HCT116 (cell line): Measurements from ENCODE around the gene NDUFB3.

Source experiments
- CEBPB ChIP-seq: IDR thresholded peaks from 2 replicates; pipeline ENCODE4 v1.6.1; 2012; ENCODE audit warnings: low read depth
- EGR1 ChIP-seq: IDR thresholded peaks from 2 replicates; pipeline ENCODE4 v1.6.1; 2012; ENCODE audit warnings: low read depth
- EZH2 ChIP-seq: fragments of 200-600 bp; sonication (generic); IDR thresholded peaks from 2 replicates; pipeline ENCODE4 v1.6.1; 2017; ENCODE audit warnings: antibody characterized with exemption, mixed run types
- POLR2A ChIP-seq: IDR thresholded peaks from 2 replicates; pipeline ENCODE4 v1.7.0; 2011; ENCODE audit warnings: borderline replicate concordance; ENCODE audit not compliant: insufficient read depth, insufficient read length; ENCODE audit errors: extremely low read depth
- POLR2AphosphoS5 ChIP-seq: IDR thresholded peaks from 2 replicates; pipeline ENCODE4 v1.6.1; 2011; ENCODE audit warnings: mild to moderate bottlenecking, low read depth, low read length, moderate library complexity
- SP1 ChIP-seq: IDR thresholded peaks from 2 replicates; pipeline ENCODE4 v1.6.1; 2012; ENCODE audit warnings: low read depth
- YY1 ChIP-seq: IDR thresholded peaks from 2 replicates; pipeline ENCODE4 v1.6.1; 2011; ENCODE audit warnings: low read length, low read depth, moderate library complexity, mild to moderate bottlenecking; ENCODE audit not compliant: insufficient replicate concordance; ENCODE audit errors: extremely low read depth
- TF ChIP-seq, protein P1 (sequence below), 3 experiments: fragments of 200-600 bp in 1 of 3; sonication (generic) in 1 of 3; IDR thresholded peaks in 2 of 3; conservative IDR thresholded peaks in 1 of 3; 2 replicates each; pipeline ENCODE4 v1.5.1; 2012 to 2017; ENCODE audit warnings: low read depth in 2 of 3, low read length in 2 of 3, antibody characterized with exemption in 1 of 3, borderline replicate concordance in 1 of 3, control low read depth in 1 of 3, mild to moderate bottlenecking in 1 of 3, mixed read lengths in 1 of 3, mixed run types in 1 of 3, moderate library complexity in 1 of 3; ENCODE audit not compliant: insufficient read depth in 1 of 3
- TF ChIP-seq, protein P2 (sequence below): IDR thresholded peaks from 2 replicates; pipeline ENCODE4 v1.6.1; 2011; ENCODE audit warnings: mild to moderate bottlenecking, low read length, moderate library complexity; ENCODE audit not compliant: insufficient replicate concordance; ENCODE audit errors: extremely low read depth
- TF ChIP-seq, protein P3 (sequence below): IDR thresholded peaks from 2 replicates; pipeline ENCODE4 v1.6.1; 2012; ENCODE audit warnings: low read depth
- TF ChIP-seq, protein P4 (sequence below): IDR thresholded peaks from 2 replicates; pipeline ENCODE4 v1.6.1; 2012

DNA sequence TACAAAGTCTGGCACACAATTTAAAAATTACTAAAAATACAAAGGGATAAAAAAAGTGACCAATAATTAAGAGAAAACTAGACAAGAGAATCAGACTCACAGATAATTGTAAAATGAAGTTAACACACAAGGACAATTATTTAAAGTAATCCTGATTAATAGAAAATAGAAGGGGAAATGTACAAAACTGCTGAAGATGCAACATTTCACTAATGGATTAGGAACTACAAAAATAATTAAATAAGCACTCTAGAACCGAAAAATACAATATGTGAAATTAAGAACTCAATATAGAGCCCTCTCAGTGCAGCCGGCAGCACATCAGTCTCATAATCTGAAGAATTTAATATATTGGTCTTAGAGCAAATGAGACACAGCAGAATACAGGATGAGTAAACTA is 24.9 kb upstream of the NDUFB3 start:
- TF ChIP-seq, protein P1, sequence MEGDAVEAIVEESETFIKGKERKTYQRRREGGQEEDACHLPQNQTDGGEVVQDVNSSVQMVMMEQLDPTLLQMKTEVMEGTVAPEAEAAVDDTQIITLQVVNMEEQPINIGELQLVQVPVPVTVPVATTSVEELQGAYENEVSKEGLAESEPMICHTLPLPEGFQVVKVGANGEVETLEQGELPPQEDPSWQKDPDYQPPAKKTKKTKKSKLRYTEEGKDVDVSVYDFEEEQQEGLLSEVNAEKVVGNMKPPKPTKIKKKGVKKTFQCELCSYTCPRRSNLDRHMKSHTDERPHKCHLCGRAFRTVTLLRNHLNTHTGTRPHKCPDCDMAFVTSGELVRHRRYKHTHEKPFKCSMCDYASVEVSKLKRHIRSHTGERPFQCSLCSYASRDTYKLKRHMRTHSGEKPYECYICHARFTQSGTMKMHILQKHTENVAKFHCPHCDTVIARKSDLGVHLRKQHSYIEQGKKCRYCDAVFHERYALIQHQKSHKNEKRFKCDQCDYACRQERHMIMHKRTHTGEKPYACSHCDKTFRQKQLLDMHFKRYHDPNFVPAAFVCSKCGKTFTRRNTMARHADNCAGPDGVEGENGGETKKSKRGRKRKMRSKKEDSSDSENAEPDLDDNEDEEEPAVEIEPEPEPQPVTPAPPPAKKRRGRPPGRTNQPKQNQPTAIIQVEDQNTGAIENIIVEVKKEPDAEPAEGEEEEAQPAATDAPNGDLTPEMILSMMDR (IDR thresholded peaks at IDR 0.05 in 2 of 3, conservative IDR thresholded peaks at IDR 0.05 in 1 of 3; ENCODE audit: borderline replicate concordance in 1 of 3, insufficient read depth in 1 of 3, low read depth in 2 of 3, low read length in 2 of 3) = no peak
- TF ChIP-seq POLR2AphosphoS5 (no peak), POLR2A (no peak), EGR1 (no peak), YY1 (no peak), CEBPB (no peak), EZH2 (no peak), SP1 (no peak)
- TF ChIP-seq, protein P2, sequence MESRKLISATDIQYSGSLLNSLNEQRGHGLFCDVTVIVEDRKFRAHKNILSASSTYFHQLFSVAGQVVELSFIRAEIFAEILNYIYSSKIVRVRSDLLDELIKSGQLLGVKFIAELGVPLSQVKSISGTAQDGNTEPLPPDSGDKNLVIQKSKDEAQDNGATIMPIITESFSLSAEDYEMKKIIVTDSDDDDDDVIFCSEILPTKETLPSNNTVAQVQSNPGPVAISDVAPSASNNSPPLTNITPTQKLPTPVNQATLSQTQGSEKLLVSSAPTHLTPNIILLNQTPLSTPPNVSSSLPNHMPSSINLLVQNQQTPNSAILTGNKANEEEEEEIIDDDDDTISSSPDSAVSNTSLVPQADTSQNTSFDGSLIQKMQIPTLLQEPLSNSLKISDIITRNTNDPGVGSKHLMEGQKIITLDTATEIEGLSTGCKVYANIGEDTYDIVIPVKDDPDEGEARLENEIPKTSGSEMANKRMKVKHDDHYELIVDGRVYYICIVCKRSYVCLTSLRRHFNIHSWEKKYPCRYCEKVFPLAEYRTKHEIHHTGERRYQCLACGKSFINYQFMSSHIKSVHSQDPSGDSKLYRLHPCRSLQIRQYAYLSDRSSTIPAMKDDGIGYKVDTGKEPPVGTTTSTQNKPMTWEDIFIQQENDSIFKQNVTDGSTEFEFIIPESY = no peak
- TF ChIP-seq, protein P3, sequence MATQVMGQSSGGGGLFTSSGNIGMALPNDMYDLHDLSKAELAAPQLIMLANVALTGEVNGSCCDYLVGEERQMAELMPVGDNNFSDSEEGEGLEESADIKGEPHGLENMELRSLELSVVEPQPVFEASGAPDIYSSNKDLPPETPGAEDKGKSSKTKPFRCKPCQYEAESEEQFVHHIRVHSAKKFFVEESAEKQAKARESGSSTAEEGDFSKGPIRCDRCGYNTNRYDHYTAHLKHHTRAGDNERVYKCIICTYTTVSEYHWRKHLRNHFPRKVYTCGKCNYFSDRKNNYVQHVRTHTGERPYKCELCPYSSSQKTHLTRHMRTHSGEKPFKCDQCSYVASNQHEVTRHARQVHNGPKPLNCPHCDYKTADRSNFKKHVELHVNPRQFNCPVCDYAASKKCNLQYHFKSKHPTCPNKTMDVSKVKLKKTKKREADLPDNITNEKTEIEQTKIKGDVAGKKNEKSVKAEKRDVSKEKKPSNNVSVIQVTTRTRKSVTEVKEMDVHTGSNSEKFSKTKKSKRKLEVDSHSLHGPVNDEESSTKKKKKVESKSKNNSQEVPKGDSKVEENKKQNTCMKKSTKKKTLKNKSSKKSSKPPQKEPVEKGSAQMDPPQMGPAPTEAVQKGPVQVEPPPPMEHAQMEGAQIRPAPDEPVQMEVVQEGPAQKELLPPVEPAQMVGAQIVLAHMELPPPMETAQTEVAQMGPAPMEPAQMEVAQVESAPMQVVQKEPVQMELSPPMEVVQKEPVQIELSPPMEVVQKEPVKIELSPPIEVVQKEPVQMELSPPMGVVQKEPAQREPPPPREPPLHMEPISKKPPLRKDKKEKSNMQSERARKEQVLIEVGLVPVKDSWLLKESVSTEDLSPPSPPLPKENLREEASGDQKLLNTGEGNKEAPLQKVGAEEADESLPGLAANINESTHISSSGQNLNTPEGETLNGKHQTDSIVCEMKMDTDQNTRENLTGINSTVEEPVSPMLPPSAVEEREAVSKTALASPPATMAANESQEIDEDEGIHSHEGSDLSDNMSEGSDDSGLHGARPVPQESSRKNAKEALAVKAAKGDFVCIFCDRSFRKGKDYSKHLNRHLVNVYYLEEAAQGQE = no peak
- TF ChIP-seq, protein P4, sequence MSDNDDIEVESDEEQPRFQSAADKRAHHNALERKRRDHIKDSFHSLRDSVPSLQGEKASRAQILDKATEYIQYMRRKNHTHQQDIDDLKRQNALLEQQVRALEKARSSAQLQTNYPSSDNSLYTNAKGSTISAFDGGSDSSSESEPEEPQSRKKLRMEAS = no peak
